HUES64 (cell line): ENCODE data around the gene DNAJC13.
"Not testable (repeated sequence)": the region's sequence is repeated elsewhere in the genome, so short reads cannot be mapped to it uniquely, and the experiment has no call there.

Experiments
- H3K27ac ChIP-seq: 2 replicates; pipeline ENCODE4 v1.7.0; 2013; ENCODE audit warnings: low read depth, low read length, inconsistent platforms
- H3K27me3 ChIP-seq: 2 replicates; pipeline ENCODE4 v1.6.1; 2013; ENCODE audit warnings: mild to moderate bottlenecking, low read length; ENCODE audit not compliant: insufficient read depth
- H3K36me3 ChIP-seq: 2 replicates; pipeline ENCODE4 v1.6.1; 2013; ENCODE audit warnings: mild to moderate bottlenecking, low read length; ENCODE audit not compliant: insufficient read depth
- H3K4me1 ChIP-seq: 2 replicates; pipeline ENCODE4 v1.6.1; 2013; ENCODE audit warnings: mild to moderate bottlenecking, low read length, moderate library complexity; ENCODE audit not compliant: insufficient read depth
- H3K4me3 ChIP-seq: 2 replicates; pipeline ENCODE4 v1.5.1; 2013; ENCODE audit warnings: mild to moderate bottlenecking, low read length, moderate library complexity
- H3K9ac ChIP-seq: 2 replicates; pipeline ENCODE4 v1.6.1; 2013; ENCODE audit warnings: mild to moderate bottlenecking, low read depth, low read length
- H3K9me3 ChIP-seq: 2 replicates; pipeline ENCODE4 v1.6.1; 2013; ENCODE audit warnings: low read depth, low read length; ENCODE audit not compliant: insufficient read depth
- WGBS: fragments of 150-250, 120-280 bp; methylation state at CpG from one replicate; pipeline ENCODE4 v1.1.7; 2013; ENCODE audit warnings: missing lambda C conversion rate; 5-methylcytosine and 5-hydroxymethylcytosine counted together

Gene DNAJC13

DNA sequence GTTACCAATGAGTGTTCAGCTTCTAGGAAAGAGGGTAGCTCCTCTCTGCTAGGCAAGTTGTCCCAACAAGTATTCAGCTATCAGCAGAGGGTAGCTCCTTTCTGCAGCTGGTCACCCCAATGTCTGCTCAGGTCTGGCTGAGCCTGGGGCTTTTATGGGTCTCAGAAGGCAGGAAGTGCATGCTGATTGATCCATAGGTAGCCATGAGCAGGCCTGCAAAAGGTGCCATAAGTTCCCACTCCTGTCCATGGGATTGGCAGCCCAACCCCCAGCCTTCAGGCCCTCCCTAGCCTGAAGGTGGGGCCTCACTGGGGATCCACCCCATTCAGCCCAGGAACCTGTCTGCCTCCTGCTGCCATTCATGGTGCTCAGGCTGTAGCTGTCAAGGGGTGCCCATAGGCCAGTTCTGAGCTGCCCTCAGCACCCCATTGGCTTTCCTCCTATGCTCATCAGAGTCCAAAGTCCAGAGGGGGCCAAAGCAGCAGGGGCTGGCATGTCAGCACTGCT, 34.6 kb upstream of the DNAJC13 start:
- H3K27ac ChIP-seq = peak overlapping the region; percentile 84; the same call in 1 of the 2 replicates
- H3K27me3 ChIP-seq = no peaks in the 10 kb centered on the region
- H3K9me3 ChIP-seq = peaks cover 18% of the 10 kb centered on the region; the same call in 1 of the 2 replicates
- H3K36me3 ChIP-seq = no peaks in the 10 kb centered on the region
- no peak overlapping the region; the same call in 1 of the 2 replicates for H3K4me3 ChIP-seq
- H3K4me1 ChIP-seq = peaks cover 19% of the 10 kb centered on the region; the same call in 1 of the 2 replicates
- no peak overlapping the region for H3K9ac ChIP-seq

DNA sequence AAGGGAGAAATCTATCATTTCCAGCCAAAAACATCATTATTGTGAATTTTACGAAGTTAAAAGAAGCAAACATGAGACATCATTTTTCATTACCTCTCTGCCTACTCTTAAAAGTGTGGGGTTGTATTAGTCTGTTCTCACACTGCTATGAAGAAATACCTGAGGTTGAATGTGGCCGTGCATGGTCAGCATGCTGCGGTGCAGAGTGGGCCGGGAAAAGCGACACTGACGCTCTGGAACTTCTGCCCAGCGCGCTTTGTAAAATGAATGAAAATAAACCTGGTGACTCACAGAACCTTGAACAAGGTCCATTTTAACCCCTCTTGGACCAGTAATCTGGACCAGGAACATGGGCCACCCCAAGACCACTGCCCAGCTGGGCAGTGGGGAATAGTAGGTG, 31.0 kb upstream of the DNAJC13 start:
- Histone ChIP-seq H3K4me1 (peaks cover 8% of the 10 kb centered on the region; the same call in 1 of the 2 replicates), H3K9ac (no peak overlapping the region), H3K36me3 (no peaks in the 10 kb centered on the region), H3K27me3 (no peaks in the 10 kb centered on the region), H3K27ac (no peak overlapping the region), H3K4me3 (no peak overlapping the region), H3K9me3 (peaks cover 18% of the 10 kb centered on the region; the same call in 1 of the 2 replicates)
- 94% methylated on average over 7 of the region's 8 CpGs for WGBS

DNA sequence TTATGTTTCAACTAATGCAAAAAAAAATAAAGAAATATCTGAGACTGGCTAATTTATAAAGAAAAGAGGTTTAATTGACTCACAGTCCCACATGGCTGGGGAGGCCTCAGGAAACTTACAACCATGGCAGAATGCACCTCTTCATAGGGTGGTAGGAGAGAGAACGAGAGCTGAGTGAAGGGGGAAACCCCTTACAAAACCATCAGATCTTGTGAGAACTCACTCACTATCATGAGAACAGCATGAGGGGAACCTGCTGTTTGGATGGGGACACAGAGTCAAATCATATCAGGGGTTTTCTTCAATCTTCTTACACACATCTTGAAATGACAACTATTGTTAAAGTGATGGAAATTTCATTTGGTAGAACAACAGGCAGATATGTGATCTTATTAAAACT, 24.6 kb upstream of the DNAJC13 start:
- not testable (repeated sequence) for H3K4me1 ChIP-seq, H3K9me3 ChIP-seq, H3K36me3 ChIP-seq, H3K4me3 ChIP-seq, H3K27ac ChIP-seq, H3K9ac ChIP-seq, H3K27me3 ChIP-seq
- WGBS = no CpG with 5 or more reads among the region's 1 CpG

DNA sequence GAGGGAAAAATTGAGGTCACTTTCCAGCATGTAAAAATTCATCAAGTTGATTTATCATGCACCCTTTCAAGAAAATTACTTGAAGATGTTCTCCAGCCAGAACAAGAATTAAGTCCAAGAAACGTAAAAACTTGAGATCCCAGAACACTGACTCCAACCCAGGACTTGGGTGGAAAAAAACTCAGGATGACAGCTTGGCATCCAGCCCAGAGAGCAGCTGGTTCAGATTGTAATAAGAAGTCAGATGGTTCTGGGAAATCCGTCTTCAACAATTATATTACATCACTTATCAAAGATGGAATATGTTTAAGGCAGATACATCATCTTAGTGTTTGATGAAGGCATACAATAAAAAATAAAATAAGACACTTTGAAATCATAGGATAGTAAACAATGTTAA, 23.0 kb upstream of the DNAJC13 start:
- Histone ChIP-seq H3K9me3 (no peaks in the 10 kb centered on the region), H3K27ac (no peak overlapping the region), H3K9ac (no peak overlapping the region), H3K36me3 (no peaks in the 10 kb centered on the region), H3K4me3 (no peak overlapping the region), H3K27me3 (no peaks in the 10 kb centered on the region), H3K4me1 (peaks cover 8% of the 10 kb centered on the region)
- 100% methylated on average over 1 of the region's 2 CpGs for WGBS

DNA sequence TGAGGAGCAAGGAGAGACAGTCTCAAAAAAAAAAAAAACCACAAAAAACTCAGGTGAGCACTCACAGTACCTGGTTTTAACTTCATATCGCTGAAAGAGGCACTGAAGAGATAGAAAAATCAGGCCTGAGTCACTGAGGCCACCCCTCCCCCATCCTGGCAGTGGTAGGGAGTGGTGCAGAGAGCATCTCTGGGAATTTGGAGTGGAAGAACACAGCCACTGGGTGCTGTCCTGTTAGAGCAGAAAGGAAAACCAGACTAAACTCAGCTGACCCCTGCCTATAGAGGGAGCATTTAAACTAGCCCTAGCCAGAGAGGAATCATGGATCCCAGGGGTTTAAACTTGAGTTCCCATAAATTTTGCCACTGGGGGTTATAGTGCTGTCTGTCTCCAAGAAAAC, 22.2 kb upstream of the DNAJC13 start:
- WGBS = 86% methylated on average over 1 of the region's 1 CpG
- no peaks in the 10 kb centered on the region for H3K27me3 ChIP-seq
- no peak overlapping the region for H3K4me3 ChIP-seq
- peaks cover 8% of the 10 kb centered on the region for H3K4me1 ChIP-seq
- no peak overlapping the region for H3K9ac ChIP-seq
- no peak overlapping the region for H3K27ac ChIP-seq
- H3K36me3 ChIP-seq = no peaks in the 10 kb centered on the region
- H3K9me3 ChIP-seq = no peaks in the 10 kb centered on the region

DNA sequence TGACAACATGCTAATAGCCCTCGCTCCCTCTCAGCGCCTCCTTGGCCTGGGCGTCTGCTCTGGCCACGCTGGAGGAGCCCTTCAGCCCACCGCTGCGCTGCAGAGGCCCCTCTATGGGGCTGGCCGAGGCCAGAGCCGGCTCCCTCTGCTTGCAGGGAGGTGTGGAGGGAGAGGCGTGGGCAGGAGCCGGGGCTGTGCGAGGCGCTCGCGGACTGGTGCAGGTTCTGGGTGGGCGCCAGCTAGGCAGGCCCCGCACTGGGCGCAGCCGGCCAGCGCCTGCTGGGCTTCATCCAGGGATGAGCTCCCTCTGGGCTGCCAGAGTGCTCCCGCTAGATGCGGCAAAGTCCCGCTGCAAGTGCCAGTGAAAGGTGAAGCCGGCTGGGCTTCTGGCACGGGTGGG, 21.0 kb upstream of the DNAJC13 start:
- Histone ChIP-seq H3K27ac (no peak overlapping the region), H3K4me3 (no peak overlapping the region)
- WGBS = 95% methylated on average over 24 of the region's 24 CpGs

DNA sequence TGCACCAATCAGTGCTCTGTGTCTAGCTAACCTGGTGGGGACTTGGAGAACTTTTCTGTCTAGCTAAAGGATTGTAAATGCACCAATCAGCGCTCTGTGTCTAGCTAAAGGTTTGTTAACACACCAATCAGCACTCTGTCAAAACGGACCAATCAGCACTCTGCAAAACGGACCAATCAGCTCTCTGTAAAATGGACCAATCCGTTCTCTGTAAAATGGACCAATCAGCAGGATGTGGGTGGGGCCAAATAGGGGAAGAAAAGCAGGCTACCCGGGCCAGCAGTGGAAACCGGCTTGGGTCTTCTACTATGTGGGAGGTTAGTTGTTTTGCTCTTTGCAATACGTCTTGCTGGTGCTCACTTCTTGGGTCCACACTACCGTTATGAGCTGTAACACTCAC, 20.5 kb upstream of the DNAJC13 start:
- WGBS = 94% methylated on average over 8 of the region's 8 CpGs
- not testable (repeated sequence) for H3K9me3 ChIP-seq, H3K27ac ChIP-seq, H3K9ac ChIP-seq, H3K27me3 ChIP-seq, H3K36me3 ChIP-seq, H3K4me1 ChIP-seq, H3K4me3 ChIP-seq

More for the DNA sequence above, 21.0 kb upstream of the DNAJC13 start:
- no peak overlapping the region for H3K9ac ChIP-seq
- H3K9me3 ChIP-seq = no peaks in the 10 kb centered on the region
- no peaks in the 10 kb centered on the region for H3K27me3 ChIP-seq
- no peaks in the 10 kb centered on the region for H3K36me3 ChIP-seq
- peaks cover 8% of the 10 kb centered on the region for H3K4me1 ChIP-seq

DNA sequence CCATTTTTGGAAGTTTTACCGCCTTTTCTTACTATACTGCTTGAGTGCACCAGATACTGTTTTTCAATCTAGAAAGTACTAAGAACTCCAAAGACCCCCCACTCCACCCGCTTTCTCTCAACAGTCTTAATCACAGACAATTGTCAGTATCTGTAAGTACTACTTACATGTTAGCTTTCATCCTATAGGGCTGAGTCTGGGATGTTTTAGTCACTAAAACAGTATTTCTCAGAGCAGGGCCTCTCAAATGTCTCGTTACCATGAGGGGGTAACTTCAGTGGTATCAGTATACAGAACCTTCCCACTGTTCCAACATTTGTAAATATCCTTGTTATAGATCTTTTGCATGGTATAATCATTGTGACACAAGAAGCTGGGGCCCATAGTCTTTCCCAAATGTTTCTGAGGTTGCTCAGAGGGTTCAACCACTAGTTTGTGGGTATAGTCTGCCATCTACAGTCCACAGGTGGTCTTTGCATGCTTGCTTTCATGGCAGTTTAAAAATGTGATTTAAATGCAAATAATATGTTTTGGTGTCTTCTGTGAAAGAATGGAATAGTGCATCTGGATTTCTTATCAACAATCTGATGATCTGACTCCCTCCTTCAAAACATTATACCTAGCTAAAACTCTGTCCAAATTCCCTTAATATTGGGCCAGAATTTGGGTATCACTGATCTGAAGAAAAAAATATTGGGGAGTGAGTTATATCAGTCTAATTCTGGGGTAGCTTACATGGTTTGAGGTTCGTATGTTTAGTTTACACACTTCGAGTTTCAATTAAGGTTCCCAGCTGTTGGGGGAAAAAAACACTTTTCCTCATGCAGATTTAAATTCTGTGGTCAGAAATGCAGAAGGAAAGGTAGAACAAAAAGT, 18.0 kb upstream of the DNAJC13 start:
- no peaks in the 10 kb centered on the region for H3K27me3 ChIP-seq
- WGBS = 49% methylated on average over 5 of the region's 5 CpGs
- H3K27ac ChIP-seq = no peak overlapping the region
- no peak overlapping the region for H3K9ac ChIP-seq
- no peak overlapping the region for H3K4me3 ChIP-seq
- H3K9me3 ChIP-seq = no peaks in the 10 kb centered on the region
- peaks cover 8% of the 10 kb centered on the region for H3K4me1 ChIP-seq
- no peaks in the 10 kb centered on the region for H3K36me3 ChIP-seq

DNA sequence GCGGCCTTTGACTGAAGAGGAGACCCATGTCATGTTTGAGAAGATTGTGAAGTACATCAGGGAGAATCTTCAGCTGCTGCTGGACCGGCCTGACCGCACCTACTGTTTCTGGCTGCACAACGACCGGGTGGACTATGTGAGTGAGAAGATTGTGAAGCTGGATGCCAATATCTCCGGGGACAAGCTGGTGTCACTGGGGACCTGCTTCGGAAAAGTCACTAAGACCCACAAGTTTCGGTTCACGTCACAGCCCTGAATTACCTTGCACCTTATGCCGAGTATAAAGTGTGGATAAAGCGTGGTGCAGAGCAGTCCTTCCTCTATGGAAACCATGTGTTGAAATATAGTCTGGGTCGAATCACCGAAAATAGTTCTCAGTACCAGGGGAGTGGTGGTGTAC, 16.0 kb upstream of the DNAJC13 start:
- 93% methylated on average over 13 of the region's 13 CpGs for WGBS
- no peak overlapping the region for H3K4me3 ChIP-seq
- no peaks in the 10 kb centered on the region for H3K4me1 ChIP-seq

DNA sequence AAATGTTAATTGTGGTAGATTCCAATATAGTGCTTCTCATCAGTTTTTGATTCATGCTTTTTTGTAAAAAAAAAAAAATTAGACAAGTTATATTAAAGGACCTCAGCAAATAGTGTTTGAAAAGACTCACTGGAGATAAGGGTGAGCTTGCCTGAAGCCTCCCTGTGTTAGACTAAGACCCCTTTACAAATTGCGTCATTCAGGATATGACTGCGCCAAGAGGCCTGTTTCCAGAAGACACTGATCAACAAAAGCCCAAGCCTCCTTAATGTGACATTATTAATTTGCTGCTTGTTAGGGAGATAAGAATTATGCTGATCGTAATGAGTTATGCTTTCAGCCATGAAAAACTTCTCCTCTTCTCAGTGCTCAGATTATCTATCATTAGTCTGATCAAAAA, 13.0 kb upstream of the DNAJC13 start:
- H3K9me3 ChIP-seq = no peaks in the 10 kb centered on the region
- H3K4me3 ChIP-seq = no peak overlapping the region
- H3K4me1 ChIP-seq = no peaks in the 10 kb centered on the region
- H3K27me3 ChIP-seq = no peaks in the 10 kb centered on the region
- no peaks in the 10 kb centered on the region for H3K36me3 ChIP-seq
- no peak overlapping the region for H3K27ac ChIP-seq
- H3K9ac ChIP-seq = no peak overlapping the region
- WGBS = 100% methylated on average over 3 of the region's 3 CpGs

More for the DNA sequence above, 16.0 kb upstream of the DNAJC13 start:
- H3K27me3 ChIP-seq = no peaks in the 10 kb centered on the region
- H3K27ac ChIP-seq = no peak overlapping the region
- no peaks in the 10 kb centered on the region for H3K36me3 ChIP-seq
- H3K9me3 ChIP-seq = no peaks in the 10 kb centered on the region
- H3K9ac ChIP-seq = no peak overlapping the region

DNA sequence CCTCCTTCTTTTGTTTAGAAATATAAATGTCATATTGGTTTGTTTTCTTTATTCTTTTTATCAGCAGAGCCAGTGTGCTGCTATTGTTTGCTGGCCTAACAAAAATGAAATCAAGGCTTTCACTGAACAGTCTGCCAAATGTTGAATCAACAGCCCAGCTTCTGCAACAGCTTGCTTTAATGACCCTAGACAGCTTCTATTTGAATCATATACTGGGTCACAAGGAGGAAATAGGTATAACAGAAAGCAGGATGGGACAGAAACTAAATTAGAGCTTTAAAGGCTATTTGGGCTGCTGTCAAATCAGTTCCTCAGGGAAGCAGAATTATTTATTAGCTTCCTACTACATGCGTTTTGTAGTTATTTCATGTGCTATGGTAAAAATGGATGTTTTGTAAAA, 12.1 kb upstream of the DNAJC13 start:
- Histone ChIP-seq H3K9ac (no peak overlapping the region), H3K36me3 (no peaks in the 10 kb centered on the region), H3K4me3 (no peak overlapping the region), H3K9me3 (no peaks in the 10 kb centered on the region), H3K27me3 (no peaks in the 10 kb centered on the region), H3K4me1 (no peaks in the 10 kb centered on the region), H3K27ac (no peak overlapping the region)
- no CpG with 5 or more reads among the region's 1 CpG for WGBS
